ENCODE measurements around the gene SUGCT. TPM values are rescaled to one million over a fixed set of nuclear protein-coding genes. Genes with fewer than 3 reads are reported as not detected.

The SUGCT gene
- total RNA-seq, 1 donor from 2014 or later: 9.8 TPM

DNA sequence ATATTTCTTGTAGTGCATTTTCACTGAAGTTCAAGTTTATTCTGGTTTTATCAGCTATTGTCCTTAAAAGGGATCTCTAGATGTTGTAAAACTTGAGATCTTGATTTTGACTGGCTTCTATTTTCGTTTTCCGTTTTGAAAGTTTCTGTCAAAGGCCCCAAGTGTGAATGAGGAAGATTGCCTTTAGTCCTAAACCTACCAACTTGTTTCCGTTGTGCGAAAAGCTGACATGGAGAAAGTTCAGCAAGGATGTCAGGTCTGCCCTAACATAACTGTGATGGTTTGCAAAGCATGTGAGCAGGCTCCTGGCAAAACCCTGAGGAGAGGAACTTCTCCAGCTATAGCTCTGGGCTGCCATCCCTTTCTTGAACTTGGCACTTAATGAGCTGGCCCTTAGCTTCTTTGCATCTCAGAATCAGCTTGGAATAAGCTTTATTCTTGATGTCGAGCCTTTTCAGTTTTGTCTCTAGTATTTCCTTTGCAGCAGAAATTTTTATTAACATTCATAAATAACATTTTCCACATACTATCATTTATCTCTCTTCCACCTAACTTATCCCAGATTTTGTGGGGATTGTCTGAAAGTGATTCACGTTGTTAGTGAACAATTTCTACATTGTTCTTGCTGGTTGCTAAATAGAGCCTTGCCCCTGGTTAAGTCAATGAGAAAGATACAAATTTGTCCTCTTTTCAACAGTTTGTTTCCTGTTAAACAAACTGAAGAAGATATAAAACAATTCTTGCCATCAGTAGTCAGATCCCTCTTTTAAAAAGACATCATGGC lies 559.4 kb downstream of the SUGCT start:
- peak overlapping the region; percentile 54 for H3K27ac Mint-ChIP-seq
- DNase-seq (ENCODE audit: low spot score in 2 of 2, unreplicated experiment in 2 of 2): no peak
- H3K4me3 Mint-ChIP-seq: no peak overlapping the region
- TF ChIP-seq, protein P1, sequence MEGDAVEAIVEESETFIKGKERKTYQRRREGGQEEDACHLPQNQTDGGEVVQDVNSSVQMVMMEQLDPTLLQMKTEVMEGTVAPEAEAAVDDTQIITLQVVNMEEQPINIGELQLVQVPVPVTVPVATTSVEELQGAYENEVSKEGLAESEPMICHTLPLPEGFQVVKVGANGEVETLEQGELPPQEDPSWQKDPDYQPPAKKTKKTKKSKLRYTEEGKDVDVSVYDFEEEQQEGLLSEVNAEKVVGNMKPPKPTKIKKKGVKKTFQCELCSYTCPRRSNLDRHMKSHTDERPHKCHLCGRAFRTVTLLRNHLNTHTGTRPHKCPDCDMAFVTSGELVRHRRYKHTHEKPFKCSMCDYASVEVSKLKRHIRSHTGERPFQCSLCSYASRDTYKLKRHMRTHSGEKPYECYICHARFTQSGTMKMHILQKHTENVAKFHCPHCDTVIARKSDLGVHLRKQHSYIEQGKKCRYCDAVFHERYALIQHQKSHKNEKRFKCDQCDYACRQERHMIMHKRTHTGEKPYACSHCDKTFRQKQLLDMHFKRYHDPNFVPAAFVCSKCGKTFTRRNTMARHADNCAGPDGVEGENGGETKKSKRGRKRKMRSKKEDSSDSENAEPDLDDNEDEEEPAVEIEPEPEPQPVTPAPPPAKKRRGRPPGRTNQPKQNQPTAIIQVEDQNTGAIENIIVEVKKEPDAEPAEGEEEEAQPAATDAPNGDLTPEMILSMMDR (IDR thresholded peaks at IDR 0.05; ENCODE audit: unreplicated experiment): no peak
- peaks cover 27% of the 10 kb centered on the region for H3K4me1 Mint-ChIP-seq
- H3K36me3 Mint-ChIP-seq: no peaks in the 10 kb centered on the region
- peaks cover 5% of the 10 kb centered on the region for H3K9me3 Mint-ChIP-seq
- no peaks in the 10 kb centered on the region for H3K27me3 Mint-ChIP-seq (ENCODE audit: low read depth)

DNA sequence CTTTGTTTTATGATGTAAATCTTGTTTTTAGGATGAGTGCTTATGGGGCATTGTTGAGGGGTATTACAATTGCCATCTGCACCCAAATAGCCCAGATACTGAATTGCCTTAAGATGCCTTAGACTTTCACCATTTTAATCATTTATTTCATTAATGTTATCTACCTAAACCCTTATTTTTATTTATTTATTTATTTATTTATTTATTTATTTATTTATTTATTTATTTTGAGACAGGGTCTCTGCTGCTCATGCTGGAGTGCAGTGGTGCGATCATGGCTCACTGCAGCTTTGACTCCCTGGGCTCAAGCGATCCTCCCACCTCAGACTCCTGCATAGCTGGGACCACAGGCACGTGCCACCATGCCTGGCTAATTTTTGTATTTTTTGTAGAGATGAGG lies 560.2 kb downstream of the SUGCT start:
- Mint-ChIP-seq H3K9me3 (peaks cover 5% of the 10 kb centered on the region), H3K27me3 (ENCODE audit: low read depth) (no peaks in the 10 kb centered on the region), H3K36me3 (no peaks in the 10 kb centered on the region), H3K4me1 (peaks cover 24% of the 10 kb centered on the region), H3K27ac (no peak overlapping the region), H3K4me3 (no peak overlapping the region)
- DNase-seq (ENCODE audit: low spot score in 2 of 2, unreplicated experiment in 2 of 2): no peak
- TF ChIP-seq, protein P1 (IDR thresholded peaks at IDR 0.05; ENCODE audit: unreplicated experiment): no peak

DNA sequence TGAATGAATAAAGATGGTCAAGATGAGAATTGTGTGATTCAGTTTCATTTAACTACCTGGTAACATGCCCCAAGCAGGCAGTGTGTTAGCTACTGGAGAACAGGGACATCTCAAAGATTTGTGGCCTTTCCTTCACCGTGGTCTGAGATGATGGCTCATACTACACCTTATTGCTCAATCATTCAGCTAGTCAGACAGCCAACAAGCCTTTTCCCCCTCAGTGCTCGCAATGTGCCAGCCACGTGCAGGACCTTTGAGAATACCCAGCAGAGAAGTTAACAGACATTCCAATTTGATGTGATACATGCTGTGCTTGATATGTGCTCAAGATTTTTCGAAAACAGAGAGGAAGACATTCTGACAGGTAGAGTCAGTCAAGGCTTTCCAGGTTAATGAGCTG lies 562.8 kb downstream of the SUGCT start:
- Mint-ChIP-seq H3K4me1 (peaks cover 51% of the 10 kb centered on the region), H3K36me3 (no peaks in the 10 kb centered on the region), H3K9me3 (no peaks in the 10 kb centered on the region), H3K4me3 (no peak overlapping the region), H3K27ac (no peak overlapping the region), H3K27me3 (ENCODE audit: low read depth) (no peaks in the 10 kb centered on the region)
- TF ChIP-seq, protein P1 (IDR thresholded peaks at IDR 0.05; ENCODE audit: unreplicated experiment): no peak
- DNase-seq (ENCODE audit: low spot score in 2 of 2, unreplicated experiment in 2 of 2): no peak

DNA sequence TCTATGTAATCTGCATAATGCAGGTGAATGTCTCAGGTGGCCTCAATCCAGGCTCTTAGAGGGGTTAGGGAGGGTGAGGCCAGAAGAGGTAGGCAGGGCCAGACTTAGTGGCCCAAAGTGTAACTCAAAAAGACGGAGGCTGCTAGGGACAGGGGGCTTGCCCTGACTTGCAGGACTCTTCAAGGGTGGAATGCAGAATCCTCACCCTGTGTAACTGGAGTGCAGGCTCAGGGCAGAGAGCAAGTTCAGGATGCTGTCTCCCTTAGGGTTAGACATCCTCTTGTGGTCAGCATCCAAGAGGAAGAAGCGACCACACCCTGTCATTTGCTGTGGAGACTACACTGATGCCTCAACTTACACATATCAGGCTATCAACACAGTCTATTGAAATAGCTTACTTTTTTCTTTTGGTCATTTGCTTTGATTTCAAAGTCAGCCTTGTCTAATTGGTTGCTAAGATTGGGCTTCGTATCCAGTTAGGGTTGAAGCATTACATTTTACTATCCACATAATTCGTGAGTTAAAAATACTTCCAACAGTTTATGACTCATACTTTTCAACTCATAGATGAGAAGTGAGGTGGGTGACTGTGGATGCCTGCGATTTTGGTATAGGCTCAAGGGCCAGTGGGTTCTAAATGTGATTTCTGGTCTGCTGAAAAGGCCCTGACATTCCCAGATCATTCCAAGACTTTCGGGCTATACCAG lies 563.6 kb downstream of the SUGCT start:
- no peaks in the 10 kb centered on the region for H3K9me3 Mint-ChIP-seq
- no peaks in the 10 kb centered on the region for H3K36me3 Mint-ChIP-seq
- H3K27me3 Mint-ChIP-seq (ENCODE audit: low read depth): no peaks in the 10 kb centered on the region
- TF ChIP-seq, protein P1 (IDR thresholded peaks at IDR 0.05; ENCODE audit: unreplicated experiment): no peak
- DNase-seq (ENCODE audit: low spot score in 2 of 2, unreplicated experiment in 2 of 2): no peak
- H3K4me1 Mint-ChIP-seq: peaks cover 57% of the 10 kb centered on the region
- H3K27ac Mint-ChIP-seq: no peak overlapping the region
- no peak overlapping the region for H3K4me3 Mint-ChIP-seq

DNA sequence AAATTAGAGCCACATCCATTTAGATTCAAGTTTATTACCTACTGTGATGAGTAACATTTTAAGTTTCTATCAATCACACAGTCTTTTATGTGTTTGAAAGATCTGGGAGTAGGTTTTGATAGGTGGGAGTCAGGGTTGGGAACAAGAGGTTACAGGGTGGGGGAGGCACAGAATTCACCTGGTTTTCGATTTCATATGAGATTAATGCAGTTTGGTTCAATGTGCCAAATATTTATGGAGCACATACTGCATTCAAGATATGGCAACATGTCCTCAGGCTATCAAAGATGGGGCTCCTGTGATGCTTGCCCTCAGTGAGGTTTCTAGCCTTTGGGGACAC lies 564.1 kb downstream of the SUGCT start:
- Mint-ChIP-seq H3K27ac (no peak overlapping the region), H3K4me3 (no peak overlapping the region), H3K4me1 (peaks cover 54% of the 10 kb centered on the region), H3K9me3 (no peaks in the 10 kb centered on the region), H3K27me3 (ENCODE audit: low read depth) (no peaks in the 10 kb centered on the region), H3K36me3 (no peaks in the 10 kb centered on the region)
- TF ChIP-seq, protein P1 (IDR thresholded peaks at IDR 0.05; ENCODE audit: unreplicated experiment): no peak
- DNase-seq (ENCODE audit: low spot score in 2 of 2, unreplicated experiment in 2 of 2): no peak

Measured in mesothelial cell of epicardium (in vitro differentiated cells).